D721Med (cell line): ENCODE measurements around the gene BRF1.

ENCODE experiments used
- DNase-seq: peaks from one replicate; pipeline ENCODE4 v3.0.0; 2011; ENCODE audit warnings: low spot score; ENCODE audit not compliant: insufficient read length
- FAIRE-seq: peaks from 2 replicates; lab custom pipeline; 2011; peaks lifted over from hg19 to GRCh38; lab: Jason Lieb, UNC
- CTCF ChIP-seq: IDR thresholded peaks from 2 replicates; pipeline ENCODE4 v1.5.1; 2012; ENCODE audit warnings: mild to moderate bottlenecking, control low read depth; ENCODE audit not compliant: insufficient read depth; ENCODE audit errors: missing control alignments

Gene BRF1

GRCh38 chr14:105184461-105184860 lies 116.3 kb downstream of the BRF1 start:
- FAIRE-seq (no peak), DNase-seq (no peak)
- no peak for TF ChIP-seq CTCF

GRCh38 chr14:105182296-105183020 lies 118.3 kb downstream of the BRF1 start:
- no peak for FAIRE-seq
- DNase-seq, result no peak
- TF ChIP-seq CTCF, result no peak

- DNase-seq, result no peak
Measured at GRCh38 chr14:105181549-105182295, 119.1 kb downstream of the BRF1 start.

GRCh38 chr14:105180592-105181548 lies 119.9 kb downstream of the BRF1 start, which contains the start of gene NUDT14:
TSS of gene NUDT14 (minus strand) at chr14:105181312. CDS start at chr14:105181209, 103 bp downstream.
- DNase-seq (peak; percentile 97), FAIRE-seq (no peak)
- no peak for TF ChIP-seq CTCF

More at GRCh38 chr14:105181549-105182295, 119.1 kb downstream of the BRF1 start:
- no peak for TF ChIP-seq CTCF
- no peak for FAIRE-seq

GRCh38 chr14:105179191-105179590 lies 121.6 kb downstream of the BRF1 start:
- FAIRE-seq (no peak), DNase-seq (no peak)
- TF ChIP-seq CTCF, result no peak

DNA sequence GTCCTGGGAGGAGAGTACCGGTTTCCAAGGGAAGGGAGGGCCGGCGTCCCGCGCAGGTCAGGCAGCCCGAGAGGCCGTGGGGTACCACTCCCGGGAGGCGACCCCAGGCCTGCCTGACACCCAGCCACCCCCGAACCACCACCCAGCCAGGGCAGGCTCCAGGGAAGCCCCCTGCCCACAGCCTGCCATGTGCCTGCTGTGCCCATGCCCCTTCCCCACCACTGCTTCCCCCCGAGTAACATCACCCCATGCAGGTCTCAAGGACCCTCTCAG lies 122.0 kb downstream of the BRF1 start:
- FAIRE-seq, result no peak
- TF ChIP-seq CTCF, result no peak
- no peak for DNase-seq
